GM18511 (cell line): Measurements from ENCODE around the gene MUC4.
"Not testable (repeated sequence)": the region's sequence is repeated elsewhere in the genome, so short reads cannot be mapped to it uniquely, and the experiment has no call there.

Source experiments
- ATAC-seq: cut with Tn5 transposase; IDR thresholded peaks from one replicate; pipeline ENCODE4 v1.9.1; 2021; ENCODE audit warnings: mild to moderate bottlenecking, moderate library complexity; ENCODE audit not compliant: unreplicated experiment

MUC4 gene

GRCh38 chr3:195748661-195749060 lies 63.1 kb downstream of the MUC4 start:
- ATAC-seq, result no peak

DNA sequence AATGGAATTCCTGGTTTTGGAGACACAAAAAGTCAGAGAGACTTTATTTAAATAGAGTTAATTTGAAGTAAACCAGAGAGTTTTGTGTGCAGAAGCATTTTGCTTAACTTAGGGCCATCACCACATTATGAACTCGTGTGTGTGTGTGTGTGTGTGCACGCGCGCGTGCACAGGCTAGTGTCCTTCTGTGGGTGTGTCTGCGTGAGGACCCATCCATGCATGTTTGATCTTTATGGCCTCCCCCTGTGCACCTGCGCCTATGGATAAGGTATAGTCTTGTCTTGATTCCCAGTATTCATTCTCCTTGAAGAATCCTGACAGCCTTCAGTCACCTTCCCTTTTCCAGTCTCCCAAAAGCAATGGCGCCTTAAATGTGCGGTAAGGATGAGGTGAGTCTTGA lies 65.0 kb downstream of the MUC4 start:
- ATAC-seq, result no peak

DNA sequence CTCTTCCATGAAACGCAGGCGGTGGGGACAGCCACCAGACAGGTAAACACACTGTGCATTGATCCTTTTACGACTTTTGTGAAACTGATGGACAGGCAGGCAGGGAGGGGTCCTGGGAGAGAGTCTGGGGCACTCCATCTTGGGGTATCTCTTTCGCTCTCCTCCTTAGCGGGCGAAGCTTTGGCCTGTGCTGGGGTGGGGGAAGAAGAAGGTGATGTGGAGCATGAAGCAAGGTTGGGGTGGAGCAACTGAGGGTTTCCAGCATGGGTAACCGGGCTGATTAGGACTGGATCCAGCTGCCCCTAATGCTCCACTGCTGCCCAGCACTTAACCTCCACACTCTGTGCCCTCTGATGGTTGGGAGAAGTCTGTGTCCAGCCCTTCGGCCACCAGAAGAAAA lies 65.4 kb downstream of the MUC4 start:
- ATAC-seq, result no peak

DNA sequence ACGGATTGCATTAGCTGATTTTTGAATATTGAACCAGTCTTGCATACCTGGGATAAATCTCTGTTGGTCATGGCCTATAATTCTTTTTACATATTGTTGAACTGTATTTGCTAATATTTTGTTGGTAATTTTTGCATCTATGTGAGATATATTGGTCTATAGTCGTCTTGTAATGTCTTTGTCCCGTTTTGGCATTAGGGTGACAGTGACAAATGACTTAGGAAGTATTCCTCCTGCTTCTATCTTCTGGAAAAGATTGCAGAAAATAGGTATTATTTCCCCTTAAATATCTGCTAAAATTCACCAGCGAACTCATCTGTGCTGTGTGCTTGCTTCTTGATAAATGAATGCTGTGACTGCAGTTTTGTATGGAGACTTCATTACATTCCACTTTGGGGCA lies 67.3 kb downstream of the MUC4 start:
- no peak for ATAC-seq

DNA sequence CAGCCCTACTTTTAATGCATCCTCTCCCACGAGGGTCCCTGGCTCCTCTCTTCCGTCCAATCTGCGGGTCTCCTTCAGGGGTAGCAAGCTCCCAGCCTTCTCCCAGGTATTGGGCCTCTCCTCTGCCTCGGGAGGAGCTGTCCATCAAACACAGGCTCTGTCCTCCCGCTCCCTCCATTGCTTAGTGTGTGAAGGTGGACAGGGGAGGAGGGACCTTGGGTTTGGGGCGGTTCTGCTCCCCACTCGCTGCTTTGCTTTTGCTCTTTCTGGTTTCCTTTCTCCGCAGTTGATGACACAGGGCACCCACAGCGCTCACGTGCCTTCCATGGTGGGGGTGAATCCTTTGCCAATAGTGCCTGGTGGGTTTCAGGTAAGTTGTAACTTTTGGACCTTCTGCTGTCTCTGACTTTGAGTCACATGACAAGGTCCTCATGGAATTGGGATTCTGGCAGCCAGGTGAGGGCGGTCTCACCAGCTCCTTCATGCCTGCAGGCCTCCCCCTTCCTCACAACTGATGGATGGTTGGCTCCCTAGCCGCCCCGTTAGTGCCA lies 72.1 kb downstream of the MUC4 start:
- no peak for ATAC-seq

GRCh38 chr3:195738274-195739044 lies 73.3 kb downstream of the MUC4 start:
- no peak for ATAC-seq

- ATAC-seq, result not testable (repeated sequence)
Measured at GRCh38 chr3:195737782-195738181, 73.9 kb downstream of the MUC4 start.

- no peak for ATAC-seq
Measured at GRCh38 chr3:195736866-195737490, 74.8 kb downstream of the MUC4 start.

GRCh38 chr3:195735036-195735695 lies 76.6 kb downstream of the MUC4 start:
- ATAC-seq, result no peak

GRCh38 chr3:195732940-195733339 lies 78.8 kb downstream of the MUC4 start:
- no peak for ATAC-seq

- ATAC-seq, result no peak
Measured at GRCh38 chr3:195731356-195731905, 80.3 kb downstream of the MUC4 start.

DNA sequence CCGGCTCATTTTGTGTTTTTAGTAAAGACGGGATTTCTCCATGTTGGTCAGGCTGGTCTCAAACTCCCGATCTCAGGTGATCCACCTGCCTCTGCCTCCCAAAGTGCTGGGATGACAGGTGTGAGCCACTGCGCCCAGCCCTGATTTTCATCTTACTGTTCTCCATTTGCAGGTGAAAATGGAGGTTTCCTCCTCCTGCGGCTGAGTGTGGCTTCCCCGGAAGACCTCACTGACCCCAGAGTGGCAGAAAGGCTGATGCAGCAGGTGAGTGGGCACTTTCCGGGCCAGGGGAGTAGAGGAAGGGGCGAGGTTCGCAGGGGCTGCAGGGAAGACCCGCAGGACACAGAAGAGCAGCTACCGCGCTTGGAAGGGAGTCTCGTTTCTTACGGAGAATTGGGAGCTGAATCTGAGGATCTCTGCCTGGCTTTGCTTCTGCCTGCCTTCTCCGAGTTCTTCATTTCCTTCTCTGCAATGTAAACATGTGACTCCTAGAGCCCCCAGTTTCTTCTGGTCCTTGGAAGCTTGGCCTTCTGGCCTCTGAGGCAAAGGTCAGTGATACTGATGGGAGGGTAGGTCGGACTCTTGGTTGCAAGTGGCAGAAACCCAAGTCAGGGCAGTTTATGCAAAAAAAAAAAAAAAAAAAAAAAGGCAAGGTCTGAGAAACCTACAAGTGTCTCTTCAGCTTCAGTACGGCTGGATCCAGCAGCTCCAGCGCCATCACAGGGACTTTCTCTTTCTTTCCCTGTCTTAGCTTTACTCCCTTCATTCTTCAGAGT lies 82.1 kb downstream of the MUC4 start:
- ATAC-seq, result no peak

GRCh38 chr3:195728789-195729188 lies 82.9 kb downstream of the MUC4 start:
- ATAC-seq, result not testable (repeated sequence)

DNA sequence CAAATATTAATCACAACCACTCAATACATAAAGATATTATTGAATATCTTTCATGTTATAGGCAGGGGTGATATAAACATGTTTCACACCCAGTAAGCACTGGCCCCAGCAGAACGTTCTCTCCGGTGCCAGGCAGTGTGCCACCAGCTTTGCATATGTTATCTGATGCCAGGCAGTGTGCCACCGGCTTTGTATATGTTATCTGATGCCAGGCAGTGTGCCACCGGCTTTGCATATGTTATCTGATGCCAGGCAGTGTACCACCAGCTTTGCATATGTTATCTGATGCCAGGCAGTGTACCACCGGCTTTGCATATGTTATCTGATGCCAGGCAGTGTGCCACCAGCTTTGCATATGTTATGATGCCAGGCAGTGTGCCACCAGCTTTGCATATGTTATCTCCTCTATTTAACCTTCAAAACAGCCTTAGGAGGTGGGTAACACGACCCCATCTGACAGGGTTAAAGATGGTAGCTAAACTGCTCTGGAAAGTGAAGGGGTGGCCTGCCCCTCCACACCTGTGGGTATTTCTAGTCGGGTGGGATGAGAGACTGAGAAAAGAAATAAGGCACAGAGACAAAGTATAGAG lies 84.0 kb downstream of the MUC4 start:
- ATAC-seq, result no peak

DNA sequence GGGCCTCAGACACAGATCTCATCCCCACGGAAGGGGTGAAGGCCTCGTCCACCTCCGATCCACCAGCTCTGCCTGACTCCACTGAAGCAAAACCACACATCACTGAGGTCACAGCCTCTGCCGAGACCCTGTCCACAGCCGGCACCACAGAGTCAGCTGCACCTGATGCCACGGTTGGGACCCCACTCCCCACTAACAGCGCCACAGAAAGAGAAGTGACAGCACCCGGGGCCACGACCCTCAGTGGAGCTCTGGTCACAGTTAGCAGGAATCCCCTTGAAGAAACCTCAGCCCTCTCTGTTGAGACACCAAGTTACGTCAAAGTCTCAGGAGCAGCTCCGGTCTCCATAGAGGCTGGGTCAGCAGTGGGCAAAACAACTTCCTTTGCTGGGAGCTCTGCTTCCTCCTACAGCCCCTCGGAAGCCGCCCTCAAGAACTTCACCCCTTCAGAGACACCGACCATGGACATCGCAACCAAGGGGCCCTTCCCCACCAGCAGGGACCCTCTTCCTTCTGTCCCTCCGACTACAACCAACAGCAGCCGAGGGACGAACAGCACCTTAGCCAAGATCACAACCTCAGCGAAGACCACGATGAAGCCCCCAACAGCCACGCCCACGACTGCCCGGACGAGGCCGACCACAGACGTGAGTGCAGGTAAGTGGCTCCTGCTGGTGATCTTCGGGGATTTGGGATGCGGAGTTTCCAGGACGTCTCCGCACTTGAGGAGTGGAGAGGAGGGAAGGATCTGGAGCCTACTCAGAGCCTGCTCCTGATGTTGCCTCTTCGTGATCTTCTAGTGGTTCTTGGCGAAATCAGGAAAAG lies 85.6 kb downstream of the MUC4 start:
- ATAC-seq, result not testable (repeated sequence)

- not testable (repeated sequence) for ATAC-seq
Measured at GRCh38 chr3:195724363-195724762, 87.4 kb downstream of the MUC4 start.

DNA sequence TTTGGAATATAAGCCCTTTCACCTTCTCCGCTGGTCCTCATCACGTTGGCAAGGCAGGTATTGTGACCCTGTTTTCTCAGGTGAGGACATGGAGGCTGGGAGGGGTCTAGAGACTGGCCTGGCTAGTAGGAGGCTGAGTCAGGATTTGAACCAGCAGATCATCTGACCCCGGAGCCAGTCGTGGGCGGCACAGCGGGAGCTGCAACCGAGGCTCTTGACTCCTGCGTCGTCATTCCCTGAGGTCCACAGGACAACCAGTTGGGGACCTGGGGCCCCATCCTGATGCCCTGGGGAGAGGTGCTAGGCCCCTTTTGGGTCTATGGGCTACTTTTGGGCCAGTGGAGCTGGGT lies 88.8 kb downstream of the MUC4 start:
- not testable (repeated sequence) for ATAC-seq

- not testable (repeated sequence) for ATAC-seq
Measured at GRCh38 chr3:195722139-195722995, 89.4 kb downstream of the MUC4 start.
